ENCODE results near the gene FAM118B. TPM values are rescaled to one million over a fixed set of nuclear protein-coding genes. Genes with fewer than 3 reads are reported as not detected.
A peak's percentile ranks its signal among the peaks of the same experiment; 100 is the strongest.

The FAM118B gene
- total RNA-seq, 3 donors from 2014 or later (not counting 1 experiment from before 2014, with no cell fraction given), result 5.4 to 9.7 (median 7.8) TPM

DNA sequence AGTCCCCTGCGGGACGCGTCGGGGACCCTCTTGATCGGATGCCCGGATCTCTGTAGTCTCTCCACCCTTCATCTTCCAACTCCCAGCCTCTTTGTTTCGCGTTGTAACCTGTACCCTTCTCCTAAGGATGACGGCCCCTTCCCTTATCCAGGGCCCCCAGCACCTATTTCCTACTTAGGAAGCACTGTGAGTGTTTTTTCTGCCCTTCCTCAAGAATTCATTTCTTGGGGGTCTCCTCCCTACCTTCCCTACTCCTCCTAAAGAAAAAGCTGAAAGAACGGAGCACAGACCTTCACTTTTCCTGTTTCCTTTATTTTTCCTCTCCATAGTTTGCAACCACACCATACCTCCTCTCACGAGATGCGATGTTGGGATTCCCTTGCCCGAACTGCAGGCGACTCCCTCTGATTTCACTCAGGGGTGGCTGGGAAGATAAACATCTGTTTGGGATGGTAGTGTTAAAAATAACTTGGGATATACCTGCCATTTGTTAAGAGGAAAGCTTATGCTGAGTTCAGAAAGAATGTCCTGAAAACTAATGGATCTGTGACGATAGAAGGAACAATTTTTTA, 593 bp downstream of the FAM118B start:
- Histone ChIP-seq H3K4me1 (ENCODE audit: control insufficient read depth, insufficient read depth, low read length) (peaks cover 15% of the 10 kb centered on the region), H3K4me3 (ENCODE audit: low read length) (peak overlapping the region; percentile 75), H3K27ac (ENCODE audit: low read length) (no peak overlapping the region), H3K36me3 (ENCODE audit: control insufficient read depth, insufficient read depth, low read length) (peaks cover 12% of the 10 kb centered on the region), H3K27me3 (ENCODE audit: control insufficient read depth, insufficient read depth, low read length) (no peaks in the 10 kb centered on the region), H3K9me3 (ENCODE audit: control insufficient read depth, insufficient read depth, low read length) (no peaks in the 10 kb centered on the region)
- ATAC-seq (no peak), DNase-seq (no peak)
- Mint-ChIP-seq H3K9me3 (no peaks in the 10 kb centered on the region), H3K27ac (peak overlapping the region; percentile 94), H3K4me1 (peaks cover 33 to 36% of the 10 kb centered on the region in 2 donors), H3K36me3 (no peaks in the 10 kb centered on the region), H3K4me3 (peak overlapping the region; percentile 100), H3K27me3 (ENCODE audit: low read depth in 2 of 2) (no peaks in the 10 kb centered on the region)
- intact Hi-C loops (cut with micrococcal nuclease), result no loop called here
- 9% methylated on average over 14 of the region's 15 CpGs for WGBS (ENCODE audit: insufficient coverage)
- TF ChIP-seq, protein P1, sequence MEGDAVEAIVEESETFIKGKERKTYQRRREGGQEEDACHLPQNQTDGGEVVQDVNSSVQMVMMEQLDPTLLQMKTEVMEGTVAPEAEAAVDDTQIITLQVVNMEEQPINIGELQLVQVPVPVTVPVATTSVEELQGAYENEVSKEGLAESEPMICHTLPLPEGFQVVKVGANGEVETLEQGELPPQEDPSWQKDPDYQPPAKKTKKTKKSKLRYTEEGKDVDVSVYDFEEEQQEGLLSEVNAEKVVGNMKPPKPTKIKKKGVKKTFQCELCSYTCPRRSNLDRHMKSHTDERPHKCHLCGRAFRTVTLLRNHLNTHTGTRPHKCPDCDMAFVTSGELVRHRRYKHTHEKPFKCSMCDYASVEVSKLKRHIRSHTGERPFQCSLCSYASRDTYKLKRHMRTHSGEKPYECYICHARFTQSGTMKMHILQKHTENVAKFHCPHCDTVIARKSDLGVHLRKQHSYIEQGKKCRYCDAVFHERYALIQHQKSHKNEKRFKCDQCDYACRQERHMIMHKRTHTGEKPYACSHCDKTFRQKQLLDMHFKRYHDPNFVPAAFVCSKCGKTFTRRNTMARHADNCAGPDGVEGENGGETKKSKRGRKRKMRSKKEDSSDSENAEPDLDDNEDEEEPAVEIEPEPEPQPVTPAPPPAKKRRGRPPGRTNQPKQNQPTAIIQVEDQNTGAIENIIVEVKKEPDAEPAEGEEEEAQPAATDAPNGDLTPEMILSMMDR (IDR thresholded peaks at IDR 0.05), result no peak

DNA sequence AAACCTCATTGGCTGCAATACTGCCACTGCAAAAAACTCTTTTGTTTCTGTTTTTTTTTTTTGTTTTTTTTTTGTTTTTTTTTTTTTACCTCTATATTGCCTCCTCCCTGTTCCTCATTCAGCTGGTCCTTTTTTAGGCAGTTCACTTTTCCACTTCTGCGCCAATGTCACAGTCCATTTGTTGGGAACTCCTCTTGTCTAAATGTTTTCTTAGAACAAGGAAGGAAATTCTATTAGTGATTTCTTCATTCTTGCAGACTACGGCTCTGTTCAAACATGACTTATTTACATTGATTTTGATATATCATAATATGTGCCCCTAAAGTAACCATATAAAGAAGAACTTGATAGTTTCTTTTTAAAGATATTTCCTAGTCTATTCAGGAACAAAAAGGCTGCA, 2.9 kb downstream of the FAM118B start:
- no peak for DNase-seq

DNA sequence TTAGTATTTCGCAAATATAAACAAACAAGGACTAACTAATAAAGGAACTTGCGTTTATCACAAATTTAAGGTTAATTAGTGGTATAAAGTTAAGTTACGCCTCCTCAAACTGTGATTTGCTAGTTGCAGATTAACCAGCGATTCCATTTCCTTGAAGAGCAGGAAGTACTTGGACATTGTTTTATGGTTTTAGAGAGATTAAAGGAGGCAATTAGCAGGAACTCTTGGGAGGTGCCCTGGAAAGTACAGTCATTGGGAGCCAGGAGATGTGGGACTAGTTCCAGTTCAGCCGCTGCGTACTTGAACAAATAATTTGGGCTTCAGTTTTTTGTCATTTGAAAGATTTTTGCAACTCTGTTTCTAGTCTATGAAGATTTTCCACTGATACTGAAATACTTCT, 3.3 kb downstream of the FAM118B start:
- Histone ChIP-seq H3K36me3 (ENCODE audit: control insufficient read depth, insufficient read depth, low read length) (no peaks in the 10 kb centered on the region), H3K4me1 (ENCODE audit: control insufficient read depth, insufficient read depth, low read length) (peaks cover 15% of the 10 kb centered on the region), H3K27me3 (ENCODE audit: control insufficient read depth, insufficient read depth, low read length) (no peaks in the 10 kb centered on the region), H3K27ac (ENCODE audit: low read length) (no peak overlapping the region), H3K9me3 (ENCODE audit: control insufficient read depth, insufficient read depth, low read length) (no peaks in the 10 kb centered on the region), H3K4me3 (ENCODE audit: low read length) (no peak overlapping the region)
- WGBS (ENCODE audit: insufficient coverage), result 37% methylated on average over 4 of the region's 6 CpGs
- intact Hi-C loops (cut with micrococcal nuclease), result no loop called here
- TF ChIP-seq, protein P1 (IDR thresholded peaks at IDR 0.05), result no peak
- Mint-ChIP-seq H3K4me1 (peaks cover 33 to 51% of the 10 kb centered on the region in 2 donors), H3K36me3 (no peaks in the 10 kb centered on the region), H3K9me3 (no peaks in the 10 kb centered on the region), H3K27ac (no peak overlapping the region), H3K4me3 (no peak overlapping the region), H3K27me3 (ENCODE audit: low read depth in 2 of 2) (no peaks in the 10 kb centered on the region)
- ATAC-seq, result no peak
- DNase-seq, result no peak

More for the DNA sequence above, 2.9 kb downstream of the FAM118B start:
- H3K4me1 ChIP-seq (ENCODE audit: control insufficient read depth, insufficient read depth, low read length), result peaks cover 15% of the 10 kb centered on the region
- no peaks in the 10 kb centered on the region for H3K27me3 Mint-ChIP-seq (ENCODE audit: low read depth in 2 of 2)
- H3K36me3 ChIP-seq (ENCODE audit: control insufficient read depth, insufficient read depth, low read length), result peaks cover 2% of the 10 kb centered on the region
- no peak overlapping the region for H3K27ac Mint-ChIP-seq
- H3K4me3 ChIP-seq (ENCODE audit: low read length), result no peak overlapping the region
- TF ChIP-seq, protein P1 (IDR thresholded peaks at IDR 0.05), result no peak
- H3K9me3 ChIP-seq (ENCODE audit: control insufficient read depth, insufficient read depth, low read length), result no peaks in the 10 kb centered on the region
- H3K4me3 Mint-ChIP-seq, result no peak overlapping the region
- H3K27me3 ChIP-seq (ENCODE audit: control insufficient read depth, insufficient read depth, low read length), result no peaks in the 10 kb centered on the region
- H3K9me3 Mint-ChIP-seq, result no peaks in the 10 kb centered on the region
- WGBS (ENCODE audit: insufficient coverage), result 100% methylated on average over 1 of the region's 2 CpGs
- no peak overlapping the region for H3K27ac ChIP-seq (ENCODE audit: low read length)
- intact Hi-C loops (cut with micrococcal nuclease), result no loop called here
- no peaks in the 10 kb centered on the region for H3K36me3 Mint-ChIP-seq
- ATAC-seq, result no peak
- H3K4me1 Mint-ChIP-seq, result peaks cover 33 to 51% of the 10 kb centered on the region in 2 donors

Measured in natural killer cell (primary cell).